ENCODE data around the gene PWWP2B. TPM values are rescaled to one million over a fixed set of nuclear protein-coding genes. Genes with fewer than 3 reads are reported as not detected.

Gene PWWP2B
- total RNA-seq, 4 donors from 2014 or later, result 45.9 to 129 (median 61.2) TPM

GRCh38 chr10:132356621-132357195 lies 40.3 kb upstream of the PWWP2B start:
- intact Hi-C loops (cut with DNase I; ENCODE audit: low total_unique reads) (no loop called here), in situ Hi-C loops (cut with MboI; ENCODE audit: low pct_ligation_motif_present in 1 of 4, low pct_unique_long_range_greater_than_20kb in 1 of 4, low sequenced_read_pairs in 3 of 4) (no loop called here)
- H3K9me3 ChIP-seq, result no peaks in the 10 kb centered on the region
- no peaks in the 10 kb centered on the region for H3K36me3 ChIP-seq
- no peak for TF ChIP-seq POLR2AphosphoS5 (IDR thresholded peaks at IDR 0.05)
- no peak for TF ChIP-seq EP300 (IDR thresholded peaks at IDR 0.05; ENCODE audit: low read depth)
- TF ChIP-seq, protein P1, sequence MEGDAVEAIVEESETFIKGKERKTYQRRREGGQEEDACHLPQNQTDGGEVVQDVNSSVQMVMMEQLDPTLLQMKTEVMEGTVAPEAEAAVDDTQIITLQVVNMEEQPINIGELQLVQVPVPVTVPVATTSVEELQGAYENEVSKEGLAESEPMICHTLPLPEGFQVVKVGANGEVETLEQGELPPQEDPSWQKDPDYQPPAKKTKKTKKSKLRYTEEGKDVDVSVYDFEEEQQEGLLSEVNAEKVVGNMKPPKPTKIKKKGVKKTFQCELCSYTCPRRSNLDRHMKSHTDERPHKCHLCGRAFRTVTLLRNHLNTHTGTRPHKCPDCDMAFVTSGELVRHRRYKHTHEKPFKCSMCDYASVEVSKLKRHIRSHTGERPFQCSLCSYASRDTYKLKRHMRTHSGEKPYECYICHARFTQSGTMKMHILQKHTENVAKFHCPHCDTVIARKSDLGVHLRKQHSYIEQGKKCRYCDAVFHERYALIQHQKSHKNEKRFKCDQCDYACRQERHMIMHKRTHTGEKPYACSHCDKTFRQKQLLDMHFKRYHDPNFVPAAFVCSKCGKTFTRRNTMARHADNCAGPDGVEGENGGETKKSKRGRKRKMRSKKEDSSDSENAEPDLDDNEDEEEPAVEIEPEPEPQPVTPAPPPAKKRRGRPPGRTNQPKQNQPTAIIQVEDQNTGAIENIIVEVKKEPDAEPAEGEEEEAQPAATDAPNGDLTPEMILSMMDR (IDR thresholded peaks at IDR 0.05), result no peak
- no peak for TF ChIP-seq POLR2A (IDR thresholded peaks at IDR 0.05)
- 93% methylated on average over 11 of the region's 12 CpGs; no CpG with 5 or more reads in 1 of the 2 donors for WGBS, 2 donors (ENCODE audit: low coverage in 1 of 2)
- no peaks in the 10 kb centered on the region for H3K27me3 ChIP-seq
- DNase-seq, result no peak
- no peak overlapping the region for H3K4me3 ChIP-seq
- H3K4me1 ChIP-seq, result no peaks in the 10 kb centered on the region
- no peak overlapping the region for H3K27ac ChIP-seq

DNA sequence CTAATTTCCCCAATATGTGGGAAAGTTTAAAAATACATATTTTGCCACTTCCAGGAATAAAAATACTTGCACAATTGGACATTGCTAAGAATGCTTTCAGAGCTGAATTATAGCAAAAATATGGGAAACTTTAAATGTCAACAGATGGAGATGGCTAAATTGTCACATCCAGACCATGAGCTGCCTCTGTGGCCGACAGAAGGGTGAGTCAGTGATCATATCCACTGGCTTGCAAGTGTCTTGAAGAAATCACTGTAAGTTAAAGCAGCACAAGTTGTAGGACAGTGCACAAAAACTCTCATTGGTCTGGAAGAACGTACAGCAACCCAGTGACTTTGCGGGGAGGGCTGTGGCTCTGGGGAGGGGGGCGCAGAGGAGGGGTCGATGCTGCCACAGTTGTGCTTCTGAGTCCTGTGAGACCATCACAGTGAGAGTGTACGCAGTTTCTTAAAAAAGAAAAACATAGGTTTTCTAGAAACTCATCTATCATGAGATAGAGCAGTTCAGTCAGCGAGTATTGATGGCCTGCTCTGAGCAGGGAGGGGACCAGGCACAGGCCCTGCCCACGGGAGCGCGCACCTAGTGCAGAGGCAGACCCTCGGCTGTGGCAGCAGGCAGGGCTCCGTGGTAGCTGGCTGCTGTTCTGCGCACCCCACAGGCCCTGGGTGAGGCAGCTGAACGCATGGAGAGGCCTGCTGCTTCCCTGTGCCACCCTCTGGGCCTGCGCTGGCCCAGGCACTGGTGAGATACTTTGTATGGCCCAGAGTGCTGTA lies 39.5 kb upstream of the PWWP2B start:
- WGBS, 2 donors (ENCODE audit: low coverage in 1 of 2), result 93 to 100% methylated on average over 1 to 15 of the region's 15 CpGs
- Histone ChIP-seq H3K4me1 (no peaks in the 10 kb centered on the region), H3K27me3 (no peaks in the 10 kb centered on the region)

GRCh38 chr10:132359305-132360040 lies 37.5 kb upstream of the PWWP2B start:
- no peak overlapping the region for H3K4me3 ChIP-seq
- H3K27me3 ChIP-seq, result no peaks in the 10 kb centered on the region
- H3K4me1 ChIP-seq, result no peaks in the 10 kb centered on the region
- no peaks in the 10 kb centered on the region for H3K9me3 ChIP-seq
- 81 to 88% methylated on average over 9 to 21 of the region's 21 CpGs for WGBS, 2 donors (ENCODE audit: low coverage in 1 of 2)
- DNase-seq, result no peak
- no peaks in the 10 kb centered on the region for H3K36me3 ChIP-seq
- no peak for TF ChIP-seq POLR2AphosphoS5 (IDR thresholded peaks at IDR 0.05)
- TF ChIP-seq, protein P1 (IDR thresholded peaks at IDR 0.05), result no peak
- TF ChIP-seq EP300 (IDR thresholded peaks at IDR 0.05; ENCODE audit: low read depth), result no peak
- no peak for TF ChIP-seq POLR2A (IDR thresholded peaks at IDR 0.05)
- no peak overlapping the region for H3K27ac ChIP-seq
- intact Hi-C loops (cut with DNase I; ENCODE audit: low total_unique reads) (no loop called here), in situ Hi-C loops (cut with MboI; ENCODE audit: low pct_ligation_motif_present in 1 of 4, low pct_unique_long_range_greater_than_20kb in 1 of 4, low sequenced_read_pairs in 3 of 4) (loop anchor here in 1 of 4 donors (10.0 kb wide), 1 partner anchor 145 kb away; no protein-coding TSS in a partner anchor)

More for the DNA sequence above, 39.5 kb upstream of the PWWP2B start:
- TF ChIP-seq POLR2A (IDR thresholded peaks at IDR 0.05) (no peak), EP300 (IDR thresholded peaks at IDR 0.05; ENCODE audit: low read depth) (no peak), POLR2AphosphoS5 (IDR thresholded peaks at IDR 0.05) (no peak)
- TF ChIP-seq, protein P1 (IDR thresholded peaks at IDR 0.05), result no peak
- no peak overlapping the region for H3K27ac ChIP-seq
- no peaks in the 10 kb centered on the region for H3K9me3 ChIP-seq
- DNase-seq, result no peak
- intact Hi-C loops (cut with DNase I; ENCODE audit: low total_unique reads), result no loop called here
- no peak overlapping the region for H3K4me3 ChIP-seq
- in situ Hi-C loops (cut with MboI; ENCODE audit: low pct_ligation_motif_present in 1 of 4, low pct_unique_long_range_greater_than_20kb in 1 of 4, low sequenced_read_pairs in 3 of 4), result no loop called here
- H3K36me3 ChIP-seq, result no peaks in the 10 kb centered on the region
